ENCODE measurements around the gene TFF3. TPM values are rescaled to one million over a fixed set of nuclear protein-coding genes. Genes with fewer than 3 reads are reported as not detected.

The TFF3 gene
- total RNA-seq, 1 donor, result not detected

DNA sequence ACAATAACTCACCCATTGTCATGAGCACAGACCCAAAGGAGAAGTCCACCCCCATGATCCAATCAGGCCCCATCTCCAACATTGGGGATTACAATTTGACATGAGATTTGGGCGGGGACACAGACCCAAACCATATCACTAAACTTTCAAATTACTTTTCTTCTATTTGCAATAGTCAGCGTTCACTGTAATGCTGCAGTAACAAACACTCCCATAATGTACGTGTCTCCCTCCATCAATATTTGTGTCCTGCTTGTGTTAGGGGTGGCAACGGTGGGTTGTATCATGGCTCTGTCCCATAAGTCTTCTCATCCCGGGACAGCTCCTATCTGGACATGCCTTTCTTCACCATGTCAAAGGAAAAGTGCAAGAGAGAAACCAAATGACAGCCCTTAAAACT, 26.2 kb downstream of the TFF3 start:
- Histone ChIP-seq H3K27ac (ENCODE audit: low read depth, low read length) (no peak overlapping the region), H2AFZ (ENCODE audit: low read length) (no peak overlapping the region), H4K20me1 (ENCODE audit: insufficient read depth, low read length) (no peaks in the 10 kb centered on the region), H3K27me3 (ENCODE audit: insufficient read depth, low read length) (no peaks in the 10 kb centered on the region), H3K4me3 (ENCODE audit: insufficient read depth, low read length) (no peak overlapping the region), H3K36me3 (ENCODE audit: insufficient read depth, low read length) (no peaks in the 10 kb centered on the region), H3K9me3 (ENCODE audit: low read depth, low read length) (peaks cover 2% of the 10 kb centered on the region), H3K79me2 (ENCODE audit: insufficient read depth, low read length) (no peaks in the 10 kb centered on the region), H3K4me1 (ENCODE audit: insufficient read depth, low read length) (no peaks in the 10 kb centered on the region), H3K4me2 (ENCODE audit: insufficient read depth, low read length) (no peak overlapping the region)
- no peak for DNase-seq (ENCODE audit: insufficient read length, low spot score, missing footprints)
- TF ChIP-seq, protein P1, sequence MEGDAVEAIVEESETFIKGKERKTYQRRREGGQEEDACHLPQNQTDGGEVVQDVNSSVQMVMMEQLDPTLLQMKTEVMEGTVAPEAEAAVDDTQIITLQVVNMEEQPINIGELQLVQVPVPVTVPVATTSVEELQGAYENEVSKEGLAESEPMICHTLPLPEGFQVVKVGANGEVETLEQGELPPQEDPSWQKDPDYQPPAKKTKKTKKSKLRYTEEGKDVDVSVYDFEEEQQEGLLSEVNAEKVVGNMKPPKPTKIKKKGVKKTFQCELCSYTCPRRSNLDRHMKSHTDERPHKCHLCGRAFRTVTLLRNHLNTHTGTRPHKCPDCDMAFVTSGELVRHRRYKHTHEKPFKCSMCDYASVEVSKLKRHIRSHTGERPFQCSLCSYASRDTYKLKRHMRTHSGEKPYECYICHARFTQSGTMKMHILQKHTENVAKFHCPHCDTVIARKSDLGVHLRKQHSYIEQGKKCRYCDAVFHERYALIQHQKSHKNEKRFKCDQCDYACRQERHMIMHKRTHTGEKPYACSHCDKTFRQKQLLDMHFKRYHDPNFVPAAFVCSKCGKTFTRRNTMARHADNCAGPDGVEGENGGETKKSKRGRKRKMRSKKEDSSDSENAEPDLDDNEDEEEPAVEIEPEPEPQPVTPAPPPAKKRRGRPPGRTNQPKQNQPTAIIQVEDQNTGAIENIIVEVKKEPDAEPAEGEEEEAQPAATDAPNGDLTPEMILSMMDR (IDR thresholded peaks at IDR 0.05; ENCODE audit: extremely low read depth, low read depth, low read length), result no peak

DNA sequence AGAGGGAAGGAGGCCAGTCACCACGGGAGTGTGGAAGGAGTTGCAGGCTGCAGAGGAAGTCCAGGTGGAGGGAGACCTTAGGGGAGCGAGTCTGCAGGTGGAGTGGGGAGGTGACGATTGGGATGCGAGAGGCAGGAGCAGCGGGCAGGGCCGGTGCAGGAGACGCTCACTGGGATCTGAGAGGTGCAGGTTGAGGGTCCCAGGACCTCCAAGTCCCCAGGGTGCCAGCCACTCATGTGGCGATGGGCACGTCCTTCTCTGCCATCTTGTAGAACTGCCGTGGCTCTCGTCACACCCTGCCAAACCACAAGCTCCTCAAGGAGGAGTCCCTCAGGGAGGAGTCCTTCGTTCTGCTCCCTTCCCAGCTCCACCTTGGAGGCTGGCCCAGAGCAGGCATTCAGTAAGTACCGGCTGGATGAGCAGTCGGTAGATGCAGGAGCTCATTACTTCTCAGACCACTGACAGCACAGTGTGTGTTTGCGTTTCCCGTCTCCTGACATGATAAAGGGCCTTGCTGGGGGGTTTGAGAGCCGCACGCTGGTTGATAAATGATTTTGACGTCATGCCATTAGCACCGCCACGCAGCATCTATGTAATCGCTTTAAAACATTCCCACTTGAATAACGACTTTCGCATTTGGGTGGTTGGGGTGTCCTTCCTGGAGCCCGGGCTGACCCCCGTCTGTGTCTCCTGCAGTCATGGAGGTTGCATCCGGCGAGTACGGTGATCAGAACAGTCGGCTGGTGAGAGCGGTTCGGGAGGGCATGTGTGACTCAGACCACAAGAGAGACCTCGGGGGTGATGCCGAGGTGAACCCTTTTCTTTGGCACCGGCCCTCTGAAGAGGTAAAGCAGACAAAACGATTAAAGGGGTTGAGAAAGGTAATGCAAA, 27.8 kb downstream of the TFF3 start:
- peaks cover 2% of the 10 kb centered on the region for H3K9me3 ChIP-seq (ENCODE audit: low read depth, low read length)
- no peaks in the 10 kb centered on the region for H4K20me1 ChIP-seq (ENCODE audit: insufficient read depth, low read length)
- H3K36me3 ChIP-seq (ENCODE audit: insufficient read depth, low read length), result no peaks in the 10 kb centered on the region
- no peaks in the 10 kb centered on the region for H3K27me3 ChIP-seq (ENCODE audit: insufficient read depth, low read length)
- H2AFZ ChIP-seq (ENCODE audit: low read length), result no peak overlapping the region
- no peak overlapping the region for H3K4me3 ChIP-seq (ENCODE audit: insufficient read depth, low read length)
- H3K79me2 ChIP-seq (ENCODE audit: insufficient read depth, low read length), result no peaks in the 10 kb centered on the region
- no peak overlapping the region for H3K27ac ChIP-seq (ENCODE audit: low read depth, low read length)
- no peaks in the 10 kb centered on the region for H3K4me1 ChIP-seq (ENCODE audit: insufficient read depth, low read length)
- no peak overlapping the region for H3K4me2 ChIP-seq (ENCODE audit: insufficient read depth, low read length)
- TF ChIP-seq, protein P1 (IDR thresholded peaks at IDR 0.05; ENCODE audit: extremely low read depth, low read depth, low read length), result no peak
- DNase-seq (ENCODE audit: insufficient read length, low spot score, missing footprints), result no peak

DNA sequence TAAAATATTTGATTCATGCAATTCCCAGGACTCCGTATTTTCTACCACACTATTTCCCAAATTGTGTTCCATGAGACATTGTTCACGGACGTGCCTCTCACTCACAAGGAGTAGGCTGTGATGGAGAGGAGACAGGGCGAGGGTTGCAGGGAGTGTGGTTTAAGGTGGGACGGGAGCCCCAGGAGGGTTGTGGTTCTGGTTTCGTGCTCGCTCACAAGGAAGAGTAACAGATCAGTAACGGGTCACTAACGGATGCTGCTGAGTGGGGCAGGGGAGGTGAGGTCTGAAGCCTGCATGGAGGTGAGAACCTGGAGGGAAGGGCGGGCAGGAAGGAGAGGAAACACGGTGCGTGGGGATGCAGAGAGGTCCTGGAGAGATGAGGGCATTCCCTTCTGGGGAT, 28.8 kb downstream of the TFF3 start:
- Histone ChIP-seq H3K9me3 (ENCODE audit: low read depth, low read length) (peaks cover 2% of the 10 kb centered on the region), H3K4me1 (ENCODE audit: insufficient read depth, low read length) (no peaks in the 10 kb centered on the region), H3K4me2 (ENCODE audit: insufficient read depth, low read length) (no peak overlapping the region), H2AFZ (ENCODE audit: low read length) (no peak overlapping the region), H3K4me3 (ENCODE audit: insufficient read depth, low read length) (no peak overlapping the region), H3K27ac (ENCODE audit: low read depth, low read length) (no peak overlapping the region), H3K27me3 (ENCODE audit: insufficient read depth, low read length) (no peaks in the 10 kb centered on the region), H3K79me2 (ENCODE audit: insufficient read depth, low read length) (no peaks in the 10 kb centered on the region), H3K36me3 (ENCODE audit: insufficient read depth, low read length) (no peaks in the 10 kb centered on the region), H4K20me1 (ENCODE audit: insufficient read depth, low read length) (no peaks in the 10 kb centered on the region)
- TF ChIP-seq, protein P1 (IDR thresholded peaks at IDR 0.05; ENCODE audit: extremely low read depth, low read depth, low read length), result no peak
- no peak for DNase-seq (ENCODE audit: insufficient read length, low spot score, missing footprints)

DNA sequence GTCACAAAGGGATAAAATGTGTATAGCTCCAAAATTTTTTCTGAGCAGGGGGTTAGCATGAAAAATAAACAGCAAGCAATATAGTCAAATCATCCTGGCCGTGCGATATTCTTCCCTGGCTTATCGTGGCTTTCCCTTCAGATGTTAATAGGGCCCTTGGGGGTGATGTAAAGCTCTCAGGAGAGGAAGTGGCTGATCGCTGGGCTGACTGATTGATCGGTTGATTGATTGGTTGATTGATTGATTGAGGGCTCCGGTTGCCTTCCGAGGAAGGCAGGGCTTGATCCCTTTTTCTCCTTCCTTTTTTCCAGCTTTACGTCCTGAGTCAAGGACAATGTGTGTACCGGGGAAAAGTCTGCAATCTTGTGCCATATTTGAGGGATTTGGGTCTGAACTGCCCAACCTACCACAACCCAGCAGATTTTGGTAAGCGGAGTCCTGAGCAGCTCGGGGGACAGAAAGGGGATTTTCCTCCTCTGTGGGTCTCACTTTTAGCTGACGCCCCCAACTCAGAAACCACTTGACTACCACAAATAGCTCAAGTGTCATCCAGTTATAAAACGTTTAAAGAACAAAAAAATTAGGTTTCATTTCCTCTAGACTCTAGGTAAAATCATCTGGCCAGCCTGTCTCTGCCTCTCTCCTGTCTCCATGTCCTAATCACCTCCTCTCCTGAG, 29.5 kb downstream of the TFF3 start:
- H3K9me3 ChIP-seq (ENCODE audit: low read depth, low read length), result peaks cover 2% of the 10 kb centered on the region
- no peak overlapping the region for H3K4me3 ChIP-seq (ENCODE audit: insufficient read depth, low read length)
- no peaks in the 10 kb centered on the region for H3K4me1 ChIP-seq (ENCODE audit: insufficient read depth, low read length)
- no peaks in the 10 kb centered on the region for H3K79me2 ChIP-seq (ENCODE audit: insufficient read depth, low read length)
- H3K27me3 ChIP-seq (ENCODE audit: insufficient read depth, low read length), result no peaks in the 10 kb centered on the region
- H2AFZ ChIP-seq (ENCODE audit: low read length), result no peak overlapping the region
- H3K27ac ChIP-seq (ENCODE audit: low read depth, low read length), result no peak overlapping the region
- H4K20me1 ChIP-seq (ENCODE audit: insufficient read depth, low read length), result no peaks in the 10 kb centered on the region
- H3K36me3 ChIP-seq (ENCODE audit: insufficient read depth, low read length), result no peaks in the 10 kb centered on the region
- no peak for DNase-seq (ENCODE audit: insufficient read length, low spot score, missing footprints)
- TF ChIP-seq, protein P1 (IDR thresholded peaks at IDR 0.05; ENCODE audit: extremely low read depth, low read depth, low read length), result no peak
- no peak overlapping the region for H3K4me2 ChIP-seq (ENCODE audit: insufficient read depth, low read length)
